Peyer's patch (tissue), 4 donors: ENCODE data around the gene TXNRD2. TPM values are rescaled to one million over a fixed set of nuclear protein-coding genes. Genes with fewer than 3 reads are reported as not detected.

Source experiments
- DNase-seq, 3 donors: peaks; one replicate each; pipeline ENCODE4 v3.0.0-alpha.2; 2017 to 2019
- H3K27ac ChIP-seq, 4 donors: fragments of 200-600 bp; sonication (generic); one replicate each; pipeline ENCODE4 v1.5.1; 2016 to 2019
- H3K27me3 ChIP-seq, 2 donors: fragments of 200-600 bp; sonication (generic); one replicate each; pipeline ENCODE4 v1.5.1; 2019
- H3K36me3 ChIP-seq, 3 donors: fragments of 200-600 bp; sonication (generic); one replicate each; pipeline ENCODE4 v1.5.1; 2016 to 2019
- H3K4me1 ChIP-seq, 4 donors: fragments of 200-600 bp; sonication (generic); one replicate each; pipeline ENCODE4 v1.5.1; 2016 to 2019
- H3K4me3 ChIP-seq, 4 donors: fragments of 200-600 bp; sonication (generic); 1 replicate in 3 of 4; 2 replicates in 1 of 4; pipeline ENCODE4 v1.5.1; 2016 to 2019; ENCODE audit warnings: mild to moderate bottlenecking in 1 of 4
- H3K9me3 ChIP-seq, 4 donors: fragments of 200-600 bp; sonication (generic); one replicate each; pipeline ENCODE4 v1.5.1; 2016 to 2019; ENCODE audit warnings: mild to moderate bottlenecking in 1 of 4
- CTCF ChIP-seq, 6 experiments: fragments of 450-650 bp in 4 of 6; fragments of 200-600 bp in 2 of 6; sonication (generic) in 1 of 6; IDR thresholded peaks; one replicate each; pipeline ENCODE4 v1.5.1; 2017 to 2019; ENCODE audit warnings: antibody characterized with exemption in 6 of 6, mild to moderate bottlenecking in 3 of 6, moderate library complexity in 1 of 6
- POLR2A ChIP-seq, 2 donors: fragments of 450-650 bp; IDR thresholded peaks; one replicate each; pipeline ENCODE4 v1.5.1; 2017; ENCODE audit warnings: antibody characterized with exemption in 2 of 2, mild to moderate bottlenecking in 2 of 2, moderate library complexity in 2 of 2
- total RNA-seq, 4 donors: library from RNA; depleted of rRNA; stranded (reverse); fragments of >200 nt; gene quantifications; one replicate each; pipeline ENCODE4 v1.1.0, GENCODE V29; 2016

Gene TXNRD2
- total RNA-seq, 4 donors from 2014 or later: 24.7 to 29.8 (median 27.2) TPM

GRCh38 chr22:19988965-19989724, 47.5 kb upstream of the TXNRD2 start:
- Histone ChIP-seq H3K9me3 (no peaks in the 10 kb centered on the region), H3K27me3 (no peaks in the 10 kb centered on the region), H3K4me1 (peaks cover 0 to 14% (median 8%) of the 10 kb centered on the region in 4 donors), H3K27ac (no peak overlapping the region), H3K4me3 (no peak overlapping the region), H3K36me3 (no peaks in the 10 kb centered on the region)
- TF ChIP-seq POLR2A (IDR thresholded peaks at IDR 0.05) (no peak), CTCF (IDR thresholded peaks at IDR 0.05) (no peak)
- DNase-seq: no peak

GRCh38 chr22:19988331-19988808, 46.8 kb upstream of the TXNRD2 start:
- peak overlapping the region in 1 of 4 donors; percentile 3 for H3K27ac ChIP-seq
- H3K4me1 ChIP-seq: peaks cover 0 to 14% (median 8%) of the 10 kb centered on the region in 4 donors
- H3K36me3 ChIP-seq: no peaks in the 10 kb centered on the region
- TF ChIP-seq CTCF (IDR thresholded peaks at IDR 0.05) (no peak), POLR2A (IDR thresholded peaks at IDR 0.05) (no peak)
- no peak overlapping the region for H3K4me3 ChIP-seq
- H3K9me3 ChIP-seq: no peaks in the 10 kb centered on the region
- no peak for DNase-seq
- H3K27me3 ChIP-seq: no peaks in the 10 kb centered on the region

GRCh38 chr22:19987394-19988306, 46.0 kb upstream of the TXNRD2 start:
- no peaks in the 10 kb centered on the region for H3K36me3 ChIP-seq
- H3K4me3 ChIP-seq: peak overlapping the region in 3 of 4 donors; percentile 53 to 92 (median 76)
- no peaks in the 10 kb centered on the region for H3K27me3 ChIP-seq
- peaks cover 0 to 14% (median 8%) of the 10 kb centered on the region in 4 donors for H3K4me1 ChIP-seq
- no peak for DNase-seq
- no peaks in the 10 kb centered on the region for H3K9me3 ChIP-seq
- TF ChIP-seq CTCF (IDR thresholded peaks at IDR 0.05) (no peak), POLR2A (IDR thresholded peaks at IDR 0.05) (no peak)
- peak overlapping the region in 3 of 4 donors; percentile 8 to 59 (median 57) for H3K27ac ChIP-seq

GRCh38 chr22:19986410-19987341, 45.1 kb upstream of the TXNRD2 start:
- Histone ChIP-seq H3K27ac (peak overlapping the region; percentile 41 to 81 (median 68)), H3K27me3 (no peaks in the 10 kb centered on the region), H3K9me3 (no peaks in the 10 kb centered on the region), H3K4me1 (peaks cover 0 to 14% (median 8%) of the 10 kb centered on the region in 4 donors), H3K4me3 (peak overlapping the region; percentile 53 to 92 (median 72)), H3K36me3 (no peaks in the 10 kb centered on the region)
- DNase-seq: peak; percentile 48 to 89 (median 84)
- TF ChIP-seq POLR2A (IDR thresholded peaks at IDR 0.05) (peak; percentile 27 to 35), CTCF (IDR thresholded peaks at IDR 0.05) (no peak)

GRCh38 chr22:19986011-19986409, 44.4 kb upstream of the TXNRD2 start:
- Histone ChIP-seq H3K36me3 (no peaks in the 10 kb centered on the region), H3K4me3 (peak overlapping the region in 2 of 4 donors; percentile 76 to 92), H3K27ac (no peak overlapping the region), H3K27me3 (no peaks in the 10 kb centered on the region), H3K9me3 (no peaks in the 10 kb centered on the region), H3K4me1 (peaks cover 0 to 14% (median 8%) of the 10 kb centered on the region in 4 donors)
- DNase-seq: no peak
- no peak for TF ChIP-seq CTCF (IDR thresholded peaks at IDR 0.05)
- no peak for TF ChIP-seq POLR2A (IDR thresholded peaks at IDR 0.05)
